Lung microvascular endothelial cell (primary cell): ENCODE results near the gene SEMA3E. TPM values are rescaled to one million over a fixed set of nuclear protein-coding genes. Genes with fewer than 3 reads are reported as not detected.

ENCODE experiments used
- DNase-seq, 2 donors: peaks; one replicate each; pipeline versions ENCODE4 v3.0.0 to v3.0.0-alpha.2; 2010; ENCODE audit warnings: low read depth in 2 of 2
- total RNA-seq: library from RNA; depleted of rRNA; stranded (reverse); fragments of >200 nt; gene quantifications from 2 replicates; pipeline ENCODE4 v1.2.1, GENCODE V29; 2014

SEMA3E gene
- total RNA-seq, 1 donor from 2014 or later = 0.20 TPM

- DNase-seq = no peak
These were observed 8.0 kb downstream of the SEMA3E start for GRCh38 chr7:83640731-83641537.

GRCh38 chr7:83640240-83640639, 8.7 kb downstream of the SEMA3E start:
- DNase-seq = no peak

GRCh38 chr7:83633516-83633915, 15.4 kb downstream of the SEMA3E start:
- DNase-seq = no peak

GRCh38 chr7:83629117-83629880, 19.6 kb downstream of the SEMA3E start:
- no peak for DNase-seq

GRCh38 chr7:83617858-83618257, 31.1 kb downstream of the SEMA3E start:
- no peak for DNase-seq

GRCh38 chr7:83614112-83614511, 34.8 kb downstream of the SEMA3E start:
- no peak for DNase-seq

- DNase-seq = no peak
These were observed 35.7 kb downstream of the SEMA3E start for GRCh38 chr7:83613232-83613631.

- DNase-seq = no peak
These were observed 37.2 kb downstream of the SEMA3E start for GRCh38 chr7:83611776-83612175.

GRCh38 chr7:83610649-83611304, 38.2 kb downstream of the SEMA3E start:
- no peak for DNase-seq

- no peak for DNase-seq
These were observed 40.2 kb downstream of the SEMA3E start for GRCh38 chr7:83608716-83609115.

- DNase-seq = no peak
These were observed 45.3 kb downstream of the SEMA3E start for GRCh38 chr7:83603649-83604048.

- no peak for DNase-seq
These were observed 49.8 kb downstream of the SEMA3E start for GRCh38 chr7:83599131-83599530.

GRCh38 chr7:83593921-83594475, 54.9 kb downstream of the SEMA3E start:
- no peak for DNase-seq

GRCh38 chr7:83588602-83589240, 60.2 kb downstream of the SEMA3E start:
- DNase-seq = no peak

- DNase-seq = no peak
These were observed 62.7 kb downstream of the SEMA3E start for GRCh38 chr7:83586281-83586680.

- peak in 1 of 2 donors; percentile 28 for DNase-seq
These were observed 67.1 kb downstream of the SEMA3E start for GRCh38 chr7:83581667-83582435.

GRCh38 chr7:83579740-83580139, 69.2 kb downstream of the SEMA3E start:
- peak; percentile 47 to 72 for DNase-seq

GRCh38 chr7:83575436-83575835, 73.5 kb downstream of the SEMA3E start:
- DNase-seq = no peak

- DNase-seq = no peak
These were observed 74.3 kb downstream of the SEMA3E start for GRCh38 chr7:83574616-83575015.

GRCh38 chr7:83562960-83563359, 86.0 kb downstream of the SEMA3E start:
- no peak for DNase-seq

GRCh38 chr7:83562289-83562688, 86.7 kb downstream of the SEMA3E start:
- no peak for DNase-seq
